ENCODE measurements around the gene GPS1.

GPS1 gene

DNA sequence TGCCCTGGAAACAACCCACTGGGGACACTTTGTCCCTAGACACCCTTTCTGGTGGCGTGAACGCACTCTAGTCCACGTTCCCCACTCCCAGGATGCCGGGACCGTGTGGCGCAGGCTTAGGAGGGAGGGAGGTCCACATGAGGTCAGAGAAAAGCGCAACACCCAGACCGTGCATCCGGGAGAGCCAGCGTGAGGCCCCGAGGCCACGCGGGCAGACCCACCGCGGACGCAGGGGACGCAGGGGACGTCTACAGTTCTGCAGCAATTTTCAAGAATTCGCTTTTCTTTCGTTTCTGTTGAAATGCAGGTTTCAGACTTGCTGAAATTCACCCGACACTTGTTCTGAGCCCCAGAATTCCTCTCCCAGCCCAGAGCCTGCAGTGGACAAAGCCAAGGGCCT lies 4.8 kb upstream of the GPS1 start:
- H3K4me1 ChIP-seq (ENCODE audit: control insufficient read depth in 1 of 2, insufficient read depth in 2 of 2, low read length in 2 of 2), result peaks cover 0 to 11% of the 10 kb centered on the region in 2 donors
- H3K9ac ChIP-seq (ENCODE audit: low read depth in 1 of 2, low read length in 2 of 2), result no peak overlapping the region
- H3K36me3 ChIP-seq (ENCODE audit: control insufficient read depth in 1 of 2, insufficient read depth in 2 of 2, low read length in 2 of 2), result peaks cover 0 to 14% of the 10 kb centered on the region in 2 donors
- no peaks in the 10 kb centered on the region for H3K9me3 ChIP-seq (ENCODE audit: control insufficient read depth in 1 of 2, low read length in 2 of 2)
- H3K4me3 ChIP-seq (ENCODE audit: low read depth in 1 of 2, low read length in 2 of 2), result no peak overlapping the region
- H3K27ac ChIP-seq (ENCODE audit: low read depth, low read length), result no peak overlapping the region
- H3K27me3 ChIP-seq (ENCODE audit: control insufficient read depth in 1 of 2, insufficient read depth in 2 of 2, low read length in 2 of 2), result no peaks in the 10 kb centered on the region

GRCh38 chr17:82047379-82047778 lies 4.3 kb upstream of the GPS1 start:
- Histone ChIP-seq H3K36me3 (ENCODE audit: control insufficient read depth in 1 of 2, insufficient read depth in 2 of 2, low read length in 2 of 2) (peaks cover 0 to 14% of the 10 kb centered on the region in 2 donors), H3K4me1 (ENCODE audit: control insufficient read depth in 1 of 2, insufficient read depth in 2 of 2, low read length in 2 of 2) (peaks cover under 1 to 13% of the 10 kb centered on the region in 2 donors), H3K9me3 (ENCODE audit: control insufficient read depth in 1 of 2, low read length in 2 of 2) (no peaks in the 10 kb centered on the region), H3K9ac (ENCODE audit: low read depth in 1 of 2, low read length in 2 of 2) (no peak overlapping the region), H3K4me3 (ENCODE audit: low read depth in 1 of 2, low read length in 2 of 2) (no peak overlapping the region), H3K27ac (ENCODE audit: low read depth, low read length) (no peak overlapping the region), H3K27me3 (ENCODE audit: control insufficient read depth in 1 of 2, insufficient read depth in 2 of 2, low read length in 2 of 2) (no peaks in the 10 kb centered on the region)

DNA sequence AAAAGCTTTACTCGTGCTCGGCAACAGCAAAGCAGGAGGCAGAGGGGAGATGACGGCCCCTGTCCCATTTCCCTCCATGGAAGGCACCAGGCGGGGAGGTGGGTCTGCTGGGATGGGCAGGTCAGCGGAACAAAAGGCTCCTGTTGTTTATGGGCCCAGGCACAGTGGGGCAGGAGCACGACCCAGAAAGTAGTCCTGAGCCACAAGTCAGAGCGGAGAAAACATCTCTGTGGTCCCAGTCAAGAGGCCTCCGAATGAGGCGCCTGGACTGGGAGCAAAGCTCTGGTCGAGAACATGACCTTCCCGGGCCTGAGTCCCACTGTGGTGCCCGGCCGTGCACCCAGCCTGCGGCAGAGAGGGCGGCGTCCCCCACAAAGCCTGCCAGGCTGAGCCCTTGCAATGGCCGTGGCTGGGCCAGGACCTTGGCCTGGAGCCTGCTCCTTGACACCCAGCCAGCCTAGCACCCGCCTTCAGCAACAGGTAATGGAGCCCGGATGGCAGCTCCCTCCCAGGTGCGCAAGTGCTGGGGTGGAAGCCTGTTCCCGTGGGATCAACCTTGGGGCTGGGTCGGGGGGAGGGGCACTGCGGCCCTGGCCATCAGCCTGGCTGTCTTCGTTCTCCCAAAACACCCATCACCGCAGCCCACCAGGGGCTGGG lies 3.7 kb upstream of the GPS1 start:
- H3K4me3 ChIP-seq (ENCODE audit: low read depth in 1 of 2, low read length in 2 of 2), result no peak overlapping the region
- no peak overlapping the region for H3K9ac ChIP-seq (ENCODE audit: low read depth in 1 of 2, low read length in 2 of 2)
- H3K4me1 ChIP-seq (ENCODE audit: control insufficient read depth in 1 of 2, insufficient read depth in 2 of 2, low read length in 2 of 2), result peaks cover 7 to 20% of the 10 kb centered on the region in 2 donors
- H3K27me3 ChIP-seq (ENCODE audit: control insufficient read depth in 1 of 2, insufficient read depth in 2 of 2, low read length in 2 of 2), result no peaks in the 10 kb centered on the region
- no peak overlapping the region for H3K27ac ChIP-seq (ENCODE audit: low read depth, low read length)
- no peaks in the 10 kb centered on the region for H3K9me3 ChIP-seq (ENCODE audit: control insufficient read depth in 1 of 2, low read length in 2 of 2)
- peaks cover 0 to 14% of the 10 kb centered on the region in 2 donors for H3K36me3 ChIP-seq (ENCODE audit: control insufficient read depth in 1 of 2, insufficient read depth in 2 of 2, low read length in 2 of 2)

DNA sequence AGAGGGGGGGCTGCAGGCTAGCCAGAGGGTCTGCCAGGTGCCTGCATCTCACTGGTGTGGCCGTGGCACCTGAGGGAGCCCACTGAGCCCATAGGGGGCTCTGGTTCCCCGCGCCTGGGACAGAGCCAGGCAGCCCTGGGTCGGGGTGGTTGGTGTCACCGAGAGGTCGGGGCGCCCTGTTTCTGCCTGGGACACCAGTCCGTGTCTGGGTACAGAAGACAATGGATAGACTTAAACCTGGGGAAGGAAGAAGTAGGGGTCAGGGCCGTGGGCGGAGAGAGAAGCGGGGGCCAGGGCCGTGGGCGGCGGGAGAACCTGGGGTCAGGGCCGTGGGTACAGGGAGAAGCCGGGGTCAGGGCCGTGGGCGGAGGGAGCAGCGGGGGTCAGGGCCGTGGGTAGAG lies 3.1 kb upstream of the GPS1 start:
- Histone ChIP-seq H3K4me3 (ENCODE audit: low read depth in 1 of 2, low read length in 2 of 2) (no peak overlapping the region), H3K9ac (ENCODE audit: low read depth in 1 of 2, low read length in 2 of 2) (no peak overlapping the region), H3K4me1 (ENCODE audit: control insufficient read depth in 1 of 2, insufficient read depth in 2 of 2, low read length in 2 of 2) (peaks cover 11 to 25% of the 10 kb centered on the region in 2 donors), H3K27me3 (ENCODE audit: control insufficient read depth in 1 of 2, insufficient read depth in 2 of 2, low read length in 2 of 2) (no peaks in the 10 kb centered on the region), H3K27ac (ENCODE audit: low read depth, low read length) (no peak overlapping the region), H3K36me3 (ENCODE audit: control insufficient read depth in 1 of 2, insufficient read depth in 2 of 2, low read length in 2 of 2) (peaks cover 1 to 17% of the 10 kb centered on the region in 2 donors), H3K9me3 (ENCODE audit: control insufficient read depth in 1 of 2, low read length in 2 of 2) (no peaks in the 10 kb centered on the region)

GRCh38 chr17:82049106-82049505 lies 2.6 kb upstream of the GPS1 start:
- Histone ChIP-seq H3K9ac (ENCODE audit: low read depth in 1 of 2, low read length in 2 of 2) (no peak overlapping the region), H3K27me3 (ENCODE audit: control insufficient read depth in 1 of 2, insufficient read depth in 2 of 2, low read length in 2 of 2) (no peaks in the 10 kb centered on the region), H3K4me3 (ENCODE audit: low read depth in 1 of 2, low read length in 2 of 2) (no peak overlapping the region), H3K27ac (ENCODE audit: low read depth, low read length) (no peak overlapping the region), H3K9me3 (ENCODE audit: control insufficient read depth in 1 of 2, low read length in 2 of 2) (no peaks in the 10 kb centered on the region), H3K4me1 (ENCODE audit: control insufficient read depth in 1 of 2, insufficient read depth in 2 of 2, low read length in 2 of 2) (peaks cover 11 to 29% of the 10 kb centered on the region in 2 donors), H3K36me3 (ENCODE audit: control insufficient read depth in 1 of 2, insufficient read depth in 2 of 2, low read length in 2 of 2) (peaks cover 3 to 23% of the 10 kb centered on the region in 2 donors)

DNA sequence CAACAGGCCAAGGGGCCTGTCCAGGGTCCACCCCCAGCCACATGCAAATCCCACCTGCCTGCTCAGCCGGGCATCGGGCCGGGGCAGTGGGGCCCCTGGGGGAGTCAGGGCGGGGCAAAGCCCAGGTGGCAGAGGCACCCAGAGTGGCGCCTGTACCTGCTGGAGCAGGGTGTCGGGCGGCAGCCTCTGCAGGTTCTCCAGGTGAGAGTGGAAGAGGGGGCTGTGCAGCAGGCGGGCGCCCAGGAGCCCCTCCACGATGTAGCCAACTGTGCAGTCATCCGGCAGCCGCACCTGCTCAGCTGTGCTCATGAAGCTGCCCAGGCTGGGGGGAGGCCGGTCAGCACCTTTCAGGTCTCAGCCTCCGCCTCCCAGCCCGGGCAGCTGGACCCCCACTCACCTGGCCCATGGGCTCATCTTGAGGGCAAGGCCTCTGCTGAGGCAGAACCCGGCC lies 2.2 kb upstream of the GPS1 start:
- H3K36me3 ChIP-seq (ENCODE audit: control insufficient read depth in 1 of 2, insufficient read depth in 2 of 2, low read length in 2 of 2), result peaks cover 3 to 26% of the 10 kb centered on the region in 2 donors
- no peak overlapping the region for H3K9ac ChIP-seq (ENCODE audit: low read depth in 1 of 2, low read length in 2 of 2)
- H3K27me3 ChIP-seq (ENCODE audit: control insufficient read depth in 1 of 2, insufficient read depth in 2 of 2, low read length in 2 of 2), result no peaks in the 10 kb centered on the region
- H3K4me3 ChIP-seq (ENCODE audit: low read depth in 1 of 2, low read length in 2 of 2), result no peak overlapping the region
- no peak overlapping the region for H3K27ac ChIP-seq (ENCODE audit: low read depth, low read length)
- no peaks in the 10 kb centered on the region for H3K9me3 ChIP-seq (ENCODE audit: control insufficient read depth in 1 of 2, low read length in 2 of 2)
- peaks cover 11 to 29% of the 10 kb centered on the region in 2 donors for H3K4me1 ChIP-seq (ENCODE audit: control insufficient read depth in 1 of 2, insufficient read depth in 2 of 2, low read length in 2 of 2)

DNA sequence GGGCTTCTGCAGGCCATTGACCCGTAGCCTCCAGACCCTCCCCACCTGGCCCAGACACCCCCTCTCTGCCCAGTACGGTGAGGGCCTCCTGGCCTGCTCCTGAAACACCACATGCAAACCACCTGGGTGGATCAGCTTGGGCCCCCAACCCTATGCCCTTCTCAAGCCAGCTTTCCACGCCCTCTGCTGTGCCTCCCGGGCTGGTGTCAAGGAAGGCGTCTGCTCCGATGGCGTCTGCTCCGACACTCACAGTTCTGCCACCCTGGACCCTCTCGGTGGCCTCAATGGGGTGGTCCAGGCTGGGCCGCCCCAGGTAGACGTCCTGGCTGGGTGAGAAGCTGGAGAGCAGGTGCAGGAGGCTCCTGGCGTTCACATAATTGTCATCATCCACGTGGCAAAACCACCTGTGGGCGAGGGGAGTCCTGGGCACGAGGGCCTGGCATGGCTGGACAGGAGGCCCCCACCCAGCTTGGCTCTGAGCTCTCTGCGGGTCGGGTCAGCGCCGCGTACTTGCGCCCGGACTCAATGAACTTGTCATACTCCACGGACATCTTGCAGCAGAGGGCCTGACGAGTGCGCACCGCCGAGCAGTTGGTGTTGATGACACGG lies 1.4 kb upstream of the GPS1 start:
- Histone ChIP-seq H3K27me3 (ENCODE audit: control insufficient read depth in 1 of 2, insufficient read depth in 2 of 2, low read length in 2 of 2) (no peaks in the 10 kb centered on the region), H3K4me3 (ENCODE audit: low read depth in 1 of 2, low read length in 2 of 2) (peak overlapping the region; percentile 62 to 87), H3K27ac (ENCODE audit: low read depth, low read length) (no peak overlapping the region), H3K9ac (ENCODE audit: low read depth in 1 of 2, low read length in 2 of 2) (peak overlapping the region; percentile 31 to 49), H3K4me1 (ENCODE audit: control insufficient read depth in 1 of 2, insufficient read depth in 2 of 2, low read length in 2 of 2) (peaks cover 11 to 29% of the 10 kb centered on the region in 2 donors), H3K36me3 (ENCODE audit: control insufficient read depth in 1 of 2, insufficient read depth in 2 of 2, low read length in 2 of 2) (peaks cover 8 to 34% of the 10 kb centered on the region in 2 donors), H3K9me3 (ENCODE audit: control insufficient read depth in 1 of 2, low read length in 2 of 2) (no peaks in the 10 kb centered on the region)

DNA sequence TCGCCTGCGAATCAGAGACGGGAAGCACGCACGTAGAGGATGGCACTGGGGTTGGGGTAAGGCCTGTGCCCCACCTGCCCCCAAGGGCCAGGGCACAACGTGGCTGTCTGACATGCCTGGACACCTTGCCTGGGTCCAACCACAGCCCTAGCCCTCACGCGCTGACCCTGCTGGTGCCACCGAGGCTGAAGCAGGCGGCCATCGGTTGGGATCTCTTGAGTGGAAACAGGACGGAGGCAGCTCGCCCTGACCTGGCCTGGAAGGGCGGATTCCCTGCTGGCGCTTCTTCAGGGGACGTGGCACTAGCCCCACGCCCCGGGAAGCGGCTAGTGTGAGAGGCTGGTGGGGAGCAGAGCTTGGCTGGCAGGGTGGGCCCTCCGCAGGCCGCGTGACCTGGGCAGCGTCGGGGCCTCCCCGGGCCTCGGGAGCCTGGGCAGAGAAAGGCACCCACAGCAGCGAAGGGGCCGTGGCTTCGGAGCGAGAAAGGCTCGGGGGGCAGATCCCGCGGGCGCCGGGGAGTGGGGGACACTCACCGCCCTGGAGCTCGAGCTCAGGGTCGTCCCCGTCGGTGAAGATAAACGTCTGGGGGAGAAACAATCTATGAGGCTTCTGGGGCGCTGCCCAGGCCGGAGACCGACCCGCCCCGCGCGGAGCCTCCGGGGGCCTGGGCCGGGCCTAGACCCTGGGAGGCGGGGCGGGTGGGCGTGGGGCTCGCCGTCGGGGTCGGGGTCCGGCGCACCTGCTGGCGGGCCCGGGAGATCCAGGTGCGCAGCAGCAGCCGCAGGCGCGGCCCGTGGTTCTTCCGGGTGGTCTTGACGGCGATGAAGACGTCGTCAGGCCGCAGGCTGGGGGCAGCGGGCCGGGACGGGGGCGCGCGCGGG lies 697 bp upstream of the GPS1 start:
- Histone ChIP-seq H3K36me3 (ENCODE audit: control insufficient read depth in 1 of 2, insufficient read depth in 2 of 2, low read length in 2 of 2) (peaks cover 10 to 39% of the 10 kb centered on the region in 2 donors), H3K27ac (ENCODE audit: low read depth, low read length) (no peak overlapping the region)

DNA sequence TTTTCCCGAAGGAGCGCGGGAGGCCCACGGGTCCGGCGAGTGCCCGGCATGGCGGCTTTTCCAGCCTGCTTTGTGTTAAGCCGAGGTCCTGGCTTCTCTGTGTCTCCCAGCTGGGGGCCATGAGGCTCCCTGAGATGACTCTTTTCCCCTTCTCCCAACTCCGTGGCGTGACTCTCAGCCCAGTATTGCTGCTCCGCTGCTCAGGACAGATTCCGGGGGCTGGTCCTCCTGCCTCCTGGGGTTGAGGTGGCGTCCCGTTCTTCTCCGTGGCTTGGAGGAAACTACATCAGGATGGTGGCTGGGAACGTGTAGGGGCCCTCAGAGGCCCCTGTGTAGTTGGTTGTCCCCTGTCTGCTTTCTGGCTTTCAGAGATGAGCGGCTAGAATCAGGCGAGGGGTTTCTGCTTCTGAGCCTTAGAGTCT lies 951 bp downstream of the GPS1 start:
- no peaks in the 10 kb centered on the region for H3K9me3 ChIP-seq (ENCODE audit: control insufficient read depth in 1 of 2, low read length in 2 of 2)
- H3K27me3 ChIP-seq (ENCODE audit: control insufficient read depth in 1 of 2, insufficient read depth in 2 of 2, low read length in 2 of 2), result no peaks in the 10 kb centered on the region
- no peak overlapping the region for H3K27ac ChIP-seq (ENCODE audit: low read depth, low read length)
- H3K36me3 ChIP-seq (ENCODE audit: control insufficient read depth in 1 of 2, insufficient read depth in 2 of 2, low read length in 2 of 2), result peaks cover 10 to 50% of the 10 kb centered on the region in 2 donors
- H3K4me1 ChIP-seq (ENCODE audit: control insufficient read depth in 1 of 2, insufficient read depth in 2 of 2, low read length in 2 of 2), result peaks cover 11 to 29% of the 10 kb centered on the region in 2 donors
- H3K4me3 ChIP-seq (ENCODE audit: low read depth in 1 of 2, low read length in 2 of 2), result peak overlapping the region; percentile 87 to 89
- peak overlapping the region; percentile 70 for H3K9ac ChIP-seq (ENCODE audit: low read depth in 1 of 2, low read length in 2 of 2)

More for the DNA sequence above, 697 bp upstream of the GPS1 start:
- Histone ChIP-seq H3K9me3 (ENCODE audit: control insufficient read depth in 1 of 2, low read length in 2 of 2) (no peaks in the 10 kb centered on the region), H3K9ac (ENCODE audit: low read depth in 1 of 2, low read length in 2 of 2) (peak overlapping the region; percentile 31 to 49), H3K27me3 (ENCODE audit: control insufficient read depth in 1 of 2, insufficient read depth in 2 of 2, low read length in 2 of 2) (no peaks in the 10 kb centered on the region), H3K4me3 (ENCODE audit: low read depth in 1 of 2, low read length in 2 of 2) (peak overlapping the region; percentile 62 to 87), H3K4me1 (ENCODE audit: control insufficient read depth in 1 of 2, insufficient read depth in 2 of 2, low read length in 2 of 2) (peaks cover 11 to 29% of the 10 kb centered on the region in 2 donors)

GRCh38 chr17:82053130-82053529 lies 1.4 kb downstream of the GPS1 start:
- Histone ChIP-seq H3K27ac (ENCODE audit: low read depth, low read length) (no peak overlapping the region), H3K27me3 (ENCODE audit: control insufficient read depth in 1 of 2, insufficient read depth in 2 of 2, low read length in 2 of 2) (no peaks in the 10 kb centered on the region), H3K9ac (ENCODE audit: low read depth in 1 of 2, low read length in 2 of 2) (no peak overlapping the region), H3K9me3 (ENCODE audit: control insufficient read depth in 1 of 2, low read length in 2 of 2) (no peaks in the 10 kb centered on the region), H3K4me1 (ENCODE audit: control insufficient read depth in 1 of 2, insufficient read depth in 2 of 2, low read length in 2 of 2) (peaks cover 11 to 29% of the 10 kb centered on the region in 2 donors), H3K4me3 (ENCODE audit: low read depth in 1 of 2, low read length in 2 of 2) (peak overlapping the region; percentile 87 to 89), H3K36me3 (ENCODE audit: control insufficient read depth in 1 of 2, insufficient read depth in 2 of 2, low read length in 2 of 2) (peaks cover 10 to 50% of the 10 kb centered on the region in 2 donors)
